GM04503 (cell line): ENCODE results near the gene PROM2.
"Not testable (repeated sequence)": the region's sequence is repeated elsewhere in the genome, so short reads cannot be mapped to it uniquely, and the experiment has no call there.

Source experiments
- DNase-seq: peaks from one replicate; pipeline ENCODE4 v3.0.0-alpha.2; 2012; ENCODE audit warnings: low read depth

PROM2 gene

GRCh38 chr2:95268211-95269035 is 5.8 kb upstream of the PROM2 start:
- DNase-seq = no peak

GRCh38 chr2:95269036-95269680 is 5.1 kb upstream of the PROM2 start:
- no peak for DNase-seq

- DNase-seq = not testable (repeated sequence)
These were observed 4.5 kb upstream of the PROM2 start for GRCh38 chr2:95269745-95270144.

- DNase-seq = no peak
These were observed 3.6 kb upstream of the PROM2 start for GRCh38 chr2:95270541-95271081.

GRCh38 chr2:95271381-95271971 is 2.8 kb upstream of the PROM2 start:
- no peak for DNase-seq

- no peak for DNase-seq
These were observed 1.9 kb upstream of the PROM2 start for GRCh38 chr2:95272299-95272751.

GRCh38 chr2:95272781-95273180 is 1.5 kb upstream of the PROM2 start:
- DNase-seq = no peak

GRCh38 chr2:95273566-95274290 is 521 bp upstream of the PROM2 start:
- no peak for DNase-seq

- no peak for DNase-seq
These were observed 884 bp downstream of the PROM2 start for GRCh38 chr2:95275151-95275515.

- no peak for DNase-seq
These were observed 1.5 kb downstream of the PROM2 start for GRCh38 chr2:95275601-95276243.

- no peak for DNase-seq
These were observed 2.1 kb downstream of the PROM2 start for GRCh38 chr2:95276244-95276887.

GRCh38 chr2:95276888-95277245 is 2.6 kb downstream of the PROM2 start:
- no peak for DNase-seq

GRCh38 chr2:95277246-95277906 is 3.1 kb downstream of the PROM2 start:
- DNase-seq = no peak

GRCh38 chr2:95278051-95278471 is 3.8 kb downstream of the PROM2 start:
- DNase-seq = peak; percentile 32

- DNase-seq = no peak
These were observed 4.5 kb downstream of the PROM2 start for GRCh38 chr2:95278637-95279225.

- DNase-seq = no peak
These were observed 5.3 kb downstream of the PROM2 start for GRCh38 chr2:95279435-95280035.

GRCh38 chr2:95281071-95281470 is 6.8 kb downstream of the PROM2 start:
- DNase-seq = no peak

GRCh38 chr2:95281786-95282185 is 7.5 kb downstream of the PROM2 start:
- no peak for DNase-seq

GRCh38 chr2:95282458-95282857 is 8.2 kb downstream of the PROM2 start:
- no peak for DNase-seq

- DNase-seq = no peak
These were observed 9.3 kb downstream of the PROM2 start for GRCh38 chr2:95283562-95283961.
